ENCODE results near the gene AOPEP.

- TF ChIP-seq POLR2A (IDR thresholded peaks at IDR 0.05) (peak in 1 of 2 donors; percentile 5), CTCF (IDR thresholded peaks at IDR 0.05) (no peak)
Measured at GRCh38 chr9:94941211-94941875, 214.8 kb downstream of the AOPEP start.

Data from thyroid gland (tissue), 4 donors.